Stimulated activated CD4-positive, alpha-beta T cell treated with anti-CD3 and anti-CD28 coated beads, Interleukin-15, amount 100 ng/mL, for 1 hour (primary cell): ENCODE results near the gene FAM184A.

ENCODE experiments used
- DNase-seq, 2 donors: peaks; one replicate each; pipeline ENCODE4 v3.0.0-alpha.2; 2020; ENCODE audit warnings: low read depth in 1 of 2, low spot score in 1 of 2

FAM184A gene

DNA sequence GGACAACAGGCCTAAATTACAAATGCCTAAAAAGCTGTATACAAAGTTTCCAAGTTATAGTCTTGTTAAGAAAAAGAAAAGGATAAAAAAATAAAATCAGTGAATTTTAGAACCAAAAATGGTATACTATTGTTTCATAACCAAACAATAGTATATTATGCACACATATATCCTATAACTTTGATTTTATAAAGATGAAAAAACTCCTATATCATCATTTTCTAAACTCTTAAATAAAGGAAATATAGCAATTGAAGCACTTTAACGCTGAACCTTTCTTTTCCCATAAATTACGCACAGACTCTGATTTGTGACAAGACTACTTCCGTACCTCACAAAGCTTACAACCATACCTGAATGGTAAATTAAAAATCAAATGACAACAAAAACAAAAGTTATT lies 107.6 kb downstream of the FAM184A start:
- DNase-seq = no peak

- DNase-seq = no peak
Observed at GRCh38 chr6:118968416-118968815, 110.0 kb downstream of the FAM184A start.

DNA sequence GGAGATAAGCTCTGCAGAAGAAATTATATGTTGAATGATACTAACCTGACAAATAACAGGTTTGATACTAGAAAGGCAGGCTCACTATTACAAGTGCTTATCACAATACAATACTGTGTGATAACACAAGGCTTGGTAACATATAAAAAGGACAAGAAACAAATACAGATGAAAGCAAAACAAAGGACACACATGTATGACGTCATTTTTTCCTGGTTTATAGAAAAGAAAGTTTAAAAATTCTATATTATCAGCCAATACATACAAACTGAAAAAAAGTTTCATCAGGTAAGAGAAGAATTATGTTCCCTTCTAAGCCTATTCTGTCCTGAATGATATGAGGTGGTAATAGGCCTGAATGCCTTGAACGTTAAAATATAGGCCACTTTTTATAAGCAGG lies 111.2 kb downstream of the FAM184A start:
- DNase-seq = no peak

- no peak for DNase-seq
Observed at GRCh38 chr6:118965843-118966370, 112.6 kb downstream of the FAM184A start.

- no peak for DNase-seq
Observed at GRCh38 chr6:118965371-118965770, 113.1 kb downstream of the FAM184A start.

- DNase-seq = no peak
Observed at GRCh38 chr6:118963003-118963402, 115.5 kb downstream of the FAM184A start.

DNA sequence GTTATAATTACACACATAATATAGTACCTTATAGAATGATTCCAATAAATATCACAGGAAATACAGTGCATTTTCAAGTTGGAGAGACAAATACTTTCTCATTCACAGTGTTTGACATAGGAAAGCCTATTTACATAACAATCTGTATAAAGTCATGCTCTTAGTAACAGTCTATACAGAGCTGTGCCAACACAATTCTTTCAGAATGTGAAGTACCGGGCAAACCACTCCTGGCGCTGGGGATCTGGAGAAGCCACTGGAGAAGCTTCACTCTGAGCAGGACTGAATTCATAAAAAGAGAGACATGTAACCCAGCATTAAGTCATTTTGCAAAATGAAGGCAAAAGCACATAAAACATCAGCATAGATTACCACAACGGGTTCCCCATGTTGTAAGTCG lies 118.6 kb downstream of the FAM184A start:
- no peak for DNase-seq

GRCh38 chr6:118953391-118953790 lies 125.1 kb downstream of the FAM184A start:
- no peak for DNase-seq

DNA sequence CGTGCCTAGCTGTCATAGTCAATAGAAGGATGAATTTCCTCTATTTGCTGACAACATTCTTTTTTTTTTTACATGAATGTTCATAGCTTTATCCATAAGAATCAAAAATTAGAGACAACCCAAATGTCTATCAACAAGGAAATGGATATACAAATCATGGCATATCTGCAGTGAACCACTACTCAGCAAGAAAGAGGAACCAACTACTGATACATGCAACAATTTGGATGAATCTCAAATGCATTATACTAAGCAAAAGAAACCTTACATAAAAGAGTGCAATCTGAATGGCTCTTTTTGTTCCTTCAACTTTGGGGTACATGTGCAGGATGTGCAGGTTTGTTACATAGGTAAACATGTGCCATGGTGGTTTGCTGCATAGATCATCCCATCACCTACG lies 125.8 kb downstream of the FAM184A start:
- no peak for DNase-seq

DNA sequence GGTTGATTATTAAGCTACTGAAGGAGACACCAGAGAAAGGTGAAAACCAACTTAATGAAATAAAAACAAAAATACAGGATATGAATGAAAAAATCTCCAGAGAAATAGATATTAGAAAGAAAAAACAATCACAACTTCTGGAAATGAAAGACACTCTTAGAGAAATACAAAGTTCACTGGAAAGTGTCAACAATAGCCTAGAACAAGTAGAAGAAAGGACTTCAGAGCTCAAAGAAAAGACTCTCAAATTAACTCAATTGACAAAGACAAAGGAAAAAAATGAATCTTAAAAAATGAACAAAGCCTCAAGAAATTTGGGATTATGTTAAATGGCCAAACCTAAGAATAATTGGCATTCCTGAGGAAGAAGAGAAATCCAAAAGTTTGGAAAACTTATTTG lies 133.2 kb downstream of the FAM184A start:
- DNase-seq = no peak

GRCh38 chr6:118940770-118941169 lies 137.7 kb downstream of the FAM184A start:
- no peak for DNase-seq

GRCh38 chr6:118939683-118940082 lies 138.8 kb downstream of the FAM184A start:
- no peak for DNase-seq

DNA sequence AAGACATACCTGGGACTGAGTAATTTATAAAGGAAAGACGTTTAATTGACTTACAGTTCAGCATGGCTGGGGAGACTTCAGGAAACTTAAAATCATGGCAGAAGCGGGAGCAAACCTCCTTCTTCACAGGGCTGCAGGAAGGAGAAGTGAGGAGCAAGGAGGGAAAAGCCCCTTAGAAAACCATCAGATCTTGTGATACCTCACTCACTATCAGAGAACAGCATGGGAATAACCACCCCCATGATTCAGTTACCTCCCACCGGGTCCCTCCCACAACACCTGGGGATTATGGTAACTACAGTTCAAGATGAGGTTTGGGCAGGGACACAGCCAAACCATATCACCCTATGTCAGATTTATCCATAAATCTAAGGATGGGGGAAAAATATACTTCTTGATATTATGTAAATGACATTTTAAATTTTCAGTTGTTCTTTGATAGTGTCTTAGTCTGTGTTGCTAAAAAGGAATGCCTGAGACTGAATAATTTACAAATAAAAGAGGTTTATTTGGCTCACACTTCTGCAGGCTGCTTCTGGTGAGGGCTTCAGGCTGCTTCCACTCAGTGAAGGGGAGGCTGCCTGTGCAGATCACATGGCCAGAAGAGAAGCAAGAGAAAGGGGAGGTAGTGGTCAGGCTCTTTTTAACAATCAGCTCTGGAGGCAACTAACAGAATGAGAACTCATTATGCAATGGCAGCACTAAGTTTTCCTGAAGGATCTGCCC lies 142.3 kb downstream of the FAM184A start:
- DNase-seq = no peak

DNA sequence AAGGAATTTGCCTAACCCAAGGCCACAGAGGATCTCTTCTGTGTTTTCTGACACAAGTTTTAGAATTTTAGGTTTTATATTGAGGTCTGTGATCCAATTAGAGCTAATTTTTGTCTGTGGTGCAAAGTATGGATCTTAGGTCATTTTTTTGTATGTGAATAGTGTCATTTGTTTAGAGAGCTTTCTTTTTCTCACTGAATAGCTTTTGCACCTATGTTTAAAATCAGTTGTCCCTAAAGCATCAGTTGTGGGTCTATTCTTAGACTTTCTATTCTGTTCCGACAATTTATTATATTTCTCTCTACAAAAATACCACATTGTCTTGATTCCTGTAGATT lies 143.2 kb downstream of the FAM184A start:
- DNase-seq = no peak

- DNase-seq = peak; percentile 82 to 84
Observed at GRCh38 chr6:118934461-118935330, 143.8 kb downstream of the FAM184A start, which contains the start of gene MCM9. Gene MCM9, minus strand, starts transcription at chr6:118935159. Its CDS starts 3,436 bp downstream, at chr6:118931723.

GRCh38 chr6:118933855-118934460 lies 144.5 kb downstream of the FAM184A start:
- DNase-seq = no peak

DNA sequence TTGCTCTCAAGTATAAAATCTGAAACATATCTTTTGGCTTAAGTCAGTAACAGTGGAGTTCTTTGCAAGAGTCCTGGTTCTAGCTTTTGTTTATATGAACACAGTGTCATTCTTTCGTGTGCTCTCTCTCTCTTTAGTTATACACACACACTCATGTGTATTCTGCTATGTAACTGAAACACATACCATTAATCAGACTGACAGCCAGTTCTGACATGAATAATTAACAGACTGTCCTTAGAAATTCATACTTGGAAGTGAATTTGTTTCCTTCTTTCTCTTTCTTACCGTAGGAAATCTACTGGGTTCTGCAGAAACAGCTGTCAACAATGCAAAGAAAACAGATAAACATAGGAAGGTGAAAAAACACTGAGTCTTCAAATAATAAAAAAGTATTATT lies 146.0 kb downstream of the FAM184A start:
- no peak for DNase-seq

DNA sequence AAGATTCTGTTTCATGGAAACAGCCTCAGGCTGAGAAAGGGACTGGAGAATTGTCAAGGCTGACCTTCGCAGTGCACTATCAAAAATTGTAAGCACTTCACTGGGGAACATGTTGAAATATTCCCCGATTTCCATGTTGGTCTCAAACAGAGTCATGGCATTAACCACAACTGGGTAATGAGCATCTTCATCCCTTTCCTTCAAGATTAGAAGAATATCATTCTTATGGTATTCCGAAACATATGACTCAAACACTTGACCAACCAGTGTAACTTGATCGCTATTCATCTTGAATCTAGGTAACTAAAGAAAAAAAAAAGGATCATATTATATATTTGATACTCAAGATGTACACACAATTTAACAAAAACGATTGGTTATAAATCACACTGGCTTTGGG lies 147.0 kb downstream of the FAM184A start:
- no peak for DNase-seq

GRCh38 chr6:118930680-118931079 lies 147.8 kb downstream of the FAM184A start:
- no peak for DNase-seq

- DNase-seq = no peak
Observed at GRCh38 chr6:118923035-118923434, 155.4 kb downstream of the FAM184A start.

GRCh38 chr6:118921084-118921483 lies 157.4 kb downstream of the FAM184A start:
- DNase-seq = no peak

- no peak for DNase-seq
Observed at GRCh38 chr6:118918329-118918725, 160.1 kb downstream of the FAM184A start.
